ENCODE data around the gene ANKS1B. TPM values are rescaled to one million over a fixed set of nuclear protein-coding genes. Genes with fewer than 3 reads are reported as not detected.

Gene ANKS1B
- total RNA-seq, 1 experiment from 2014 or later = not detected

GRCh38 chr12:98736352-98737321 lies 1248.1 kb downstream of the ANKS1B start:
- DNase-seq (ENCODE audit: low spot score) = no peak
- in situ Hi-C loops (cut with HindIII; ENCODE audit: low sequenced_read_pairs) = no loop called here

- in situ Hi-C loops (cut with HindIII; ENCODE audit: low sequenced_read_pairs) = no loop called here
- DNase-seq (ENCODE audit: low spot score) = no peak
Observed at GRCh38 chr12:98735821-98736220, 1248.9 kb downstream of the ANKS1B start.

GRCh38 chr12:98733667-98734350 lies 1250.9 kb downstream of the ANKS1B start:
- no peak for DNase-seq (ENCODE audit: low spot score)
- in situ Hi-C loops (cut with HindIII; ENCODE audit: low sequenced_read_pairs) = no loop called here

GRCh38 chr12:98730412-98730811 lies 1254.3 kb downstream of the ANKS1B start:
- in situ Hi-C loops (cut with HindIII; ENCODE audit: low sequenced_read_pairs) = no loop called here
- no peak for DNase-seq (ENCODE audit: low spot score)

GRCh38 chr12:98727196-98727595 lies 1257.5 kb downstream of the ANKS1B start:
- no peak for DNase-seq (ENCODE audit: low spot score)
- in situ Hi-C loops (cut with HindIII; ENCODE audit: low sequenced_read_pairs) = no loop called here

- in situ Hi-C loops (cut with HindIII; ENCODE audit: low sequenced_read_pairs) = no loop called here
- DNase-seq (ENCODE audit: low spot score) = peak; percentile 82
Observed at GRCh38 chr12:98725476-98726247, 1259.1 kb downstream of the ANKS1B start.

GRCh38 chr12:98724384-98725155 lies 1260.2 kb downstream of the ANKS1B start:
- in situ Hi-C loops (cut with HindIII; ENCODE audit: low sequenced_read_pairs) = no loop called here
- DNase-seq (ENCODE audit: low spot score) = no peak

- DNase-seq (ENCODE audit: low spot score) = no peak
- in situ Hi-C loops (cut with HindIII; ENCODE audit: low sequenced_read_pairs) = no loop called here
Observed at GRCh38 chr12:98721204-98721702, 1263.5 kb downstream of the ANKS1B start.

- DNase-seq (ENCODE audit: low spot score) = no peak
- in situ Hi-C loops (cut with HindIII; ENCODE audit: low sequenced_read_pairs) = no loop called here
Observed at GRCh38 chr12:98719515-98720504, 1264.9 kb downstream of the ANKS1B start.

- no peak for DNase-seq (ENCODE audit: low spot score)
- in situ Hi-C loops (cut with HindIII; ENCODE audit: low sequenced_read_pairs) = no loop called here
Observed at GRCh38 chr12:98714426-98714825, 1270.3 kb downstream of the ANKS1B start.

GRCh38 chr12:98709022-98709421 lies 1275.7 kb downstream of the ANKS1B start:
- no peak for DNase-seq (ENCODE audit: low spot score)
- in situ Hi-C loops (cut with HindIII; ENCODE audit: low sequenced_read_pairs) = no loop called here

GRCh38 chr12:98701166-98701565 lies 1283.6 kb downstream of the ANKS1B start:
- in situ Hi-C loops (cut with HindIII; ENCODE audit: low sequenced_read_pairs) = no loop called here
- DNase-seq (ENCODE audit: low spot score) = no peak

GRCh38 chr12:98699586-98699985 lies 1285.2 kb downstream of the ANKS1B start:
- in situ Hi-C loops (cut with HindIII; ENCODE audit: low sequenced_read_pairs) = no loop called here
- no peak for DNase-seq (ENCODE audit: low spot score)

GRCh38 chr12:98698603-98699463 lies 1285.9 kb downstream of the ANKS1B start:
- in situ Hi-C loops (cut with HindIII; ENCODE audit: low sequenced_read_pairs) = no loop called here
- peak; percentile 81 for DNase-seq (ENCODE audit: low spot score)

GRCh38 chr12:98697209-98697608 lies 1287.5 kb downstream of the ANKS1B start:
- no peak for DNase-seq (ENCODE audit: low spot score)
- in situ Hi-C loops (cut with HindIII; ENCODE audit: low sequenced_read_pairs) = no loop called here

- in situ Hi-C loops (cut with HindIII; ENCODE audit: low sequenced_read_pairs) = no loop called here
- DNase-seq (ENCODE audit: low spot score) = no peak
Observed at GRCh38 chr12:98696036-98696646, 1288.6 kb downstream of the ANKS1B start.
